H1 (cell line): ENCODE measurements around the gene TBX4. TPM values are rescaled to one million over a fixed set of nuclear protein-coding genes. Genes with fewer than 3 reads are reported as not detected.

Experiments used
- CTCF ChIA-PET: fragments of 300-600 bp; sonication (Branson Sonifier 250); formaldehyde crosslinking; loops from one replicate; lab custom pipeline; 2021; ENCODE audit not compliant: partially characterized antibody; lab: Charles Lee
- POLR2A ChIA-PET: fragments of 300-600 bp; sonication (Branson Sonifier 250); formaldehyde crosslinking; loops from one replicate; lab custom pipeline; 2021; ENCODE audit warnings: inconsistent platforms; ENCODE audit not compliant: partially characterized antibody; lab: Charles Lee
- DNase-seq, 2 experiments: peaks; one replicate each; pipeline versions ENCODE4 v3.0.0 to v3.0.0-alpha.2; 2010 to 2022; ENCODE audit warnings: low spot score in 2 of 2, low read depth in 1 of 2, mixed read lengths in 1 of 2
- FAIRE-seq: peaks from 2 replicates; lab custom pipeline; 2011; peaks lifted over from hg19 to GRCh38; lab: Jason Lieb, UNC
- H2AFZ ChIP-seq: 2 replicates; pipeline ENCODE4 v1.8.1; 2012; ENCODE audit warnings: low read length, inconsistent platforms
- H2AK5ac ChIP-seq: 2 replicates; pipeline ENCODE4 v1.6.1; 2013; ENCODE audit warnings: low read depth, low read length
- H2BK120ac ChIP-seq: replicated peaks from 2 replicates; pipeline ENCODE3; 2013; ENCODE audit warnings: low read depth, low read length, inconsistent platforms
- H2BK12ac ChIP-seq: 2 replicates; pipeline ENCODE4 v1.6.1; 2013; ENCODE audit warnings: low read depth, low read length
- H2BK15ac ChIP-seq: 2 replicates; pipeline ENCODE4 v1.6.1; 2013; ENCODE audit warnings: low read length
- H2BK20ac ChIP-seq: 2 replicates; pipeline ENCODE4 v1.6.1; 2013; ENCODE audit warnings: low read length
- H2BK5ac ChIP-seq: 2 replicates; pipeline ENCODE4 v1.6.1; 2013; ENCODE audit warnings: low read depth, low read length
- H3K14ac ChIP-seq: 2 replicates; pipeline ENCODE4 v1.6.1; 2013; ENCODE audit warnings: inconsistent platforms; ENCODE audit not compliant: insufficient read length
- H3K18ac ChIP-seq: 2 replicates; pipeline ENCODE4 v1.6.1; 2013; ENCODE audit warnings: low read length; ENCODE audit errors: extremely low read depth
- H3K23ac ChIP-seq: 2 replicates; pipeline ENCODE4 v1.6.1; 2013; ENCODE audit warnings: inconsistent platforms; ENCODE audit not compliant: insufficient read length
- H3K23me2 ChIP-seq: 2 replicates; pipeline ENCODE4 v1.6.1; 2013; ENCODE audit warnings: low read depth, low read length
- H3K27ac ChIP-seq: 2 replicates; pipeline ENCODE4 v1.6.1; 2011; ENCODE audit warnings: low read depth, low read length, inconsistent platforms
- H3K27me3 ChIP-seq, 4 experiments: replicated peaks in 1 of 4; 1 replicate in 1 of 4; 2 replicates in 3 of 4; pipeline versions ENCODE4 v1.6.1 to v1.8.1; 2011 to 2013; ENCODE audit warnings: low read length in 3 of 4, mild to moderate bottlenecking in 3 of 4, inconsistent platforms in 2 of 4, mixed read lengths in 2 of 4, moderate library complexity in 1 of 4; ENCODE audit not compliant: control insufficient read depth in 3 of 4, insufficient read depth in 3 of 4; ENCODE audit errors: extremely low read depth in 1 of 4
- H3K36me3 ChIP-seq, 4 experiments: 2 replicates each; pipeline versions ENCODE4 v1.6.1 to v1.8.1; 2011 to 2013; ENCODE audit warnings: mild to moderate bottlenecking in 4 of 4, low read length in 3 of 4, moderate library complexity in 2 of 4, control low read depth in 1 of 4, inconsistent platforms in 1 of 4; ENCODE audit not compliant: insufficient read depth in 4 of 4, control insufficient read depth in 2 of 4
- H3K4ac ChIP-seq: replicated peaks from 2 replicates; pipeline ENCODE3; 2013; ENCODE audit warnings: low read length, low read depth, mixed read lengths, inconsistent platforms; ENCODE audit not compliant: insufficient read length
- H3K4me1 ChIP-seq, 4 experiments: replicated peaks in 1 of 4; 1 replicate in 1 of 4; 2 replicates in 3 of 4; pipeline versions ENCODE4 v1.6.1 to v1.8.1; 2011 to 2013; ENCODE audit warnings: low read length in 3 of 4, inconsistent platforms in 2 of 4, mixed read lengths in 1 of 4; ENCODE audit not compliant: insufficient read depth in 4 of 4, control insufficient read depth in 3 of 4
- H3K4me2 ChIP-seq, 2 experiments: 2 replicates each; pipeline versions ENCODE4 v1.6.1 to v1.8.1; 2011 to 2013; ENCODE audit warnings: low read depth in 2 of 2, low read length in 2 of 2, control low read depth in 1 of 2, inconsistent platforms in 1 of 2, mild to moderate bottlenecking in 1 of 2; ENCODE audit not compliant: insufficient read depth in 1 of 2
- H3K4me3 ChIP-seq, 4 experiments: fragments of 200-600, 300-600 bp in 1 of 4; sonication (generic), shearing (Covaris generic), sonication (Bioruptor Twin) in 1 of 4; 2 replicates each; pipeline versions ENCODE4 v1.5.1 to v1.8.1; 2011 to 2016; ENCODE audit warnings: low read length in 4 of 4, low read depth in 3 of 4, control low read depth in 2 of 4, inconsistent platforms in 2 of 4, mild to moderate bottlenecking in 2 of 4, mixed read lengths in 1 of 4, moderate library complexity in 1 of 4; ENCODE audit not compliant: insufficient read depth in 2 of 4; ENCODE audit errors: extremely low read depth in 1 of 4
- H3K56ac ChIP-seq: replicated peaks from 2 replicates; pipeline ENCODE3; 2013; ENCODE audit warnings: low read depth, mild to moderate bottlenecking, mixed read lengths, low read length, inconsistent platforms; ENCODE audit not compliant: insufficient read length
- H3K79me1 ChIP-seq: 2 replicates; pipeline ENCODE4 v1.6.1; 2013; ENCODE audit warnings: low read depth, low read length, control low read depth
- H3K79me2 ChIP-seq, 2 experiments: 2 replicates each; pipeline versions ENCODE4 v1.6.1 to v1.8.1; 2012 to 2013; ENCODE audit warnings: low read length in 2 of 2, mild to moderate bottlenecking in 2 of 2, inconsistent platforms in 1 of 2; ENCODE audit not compliant: insufficient read depth in 2 of 2, control insufficient read depth in 1 of 2
- H3K9ac ChIP-seq, 4 experiments: replicated peaks in 1 of 4; 1 replicate in 1 of 4; 2 replicates in 3 of 4; pipeline versions ENCODE4 v1.6.1 to v1.8.1; 2011 to 2013; ENCODE audit warnings: low read depth in 3 of 4, low read length in 3 of 4, control low read depth in 2 of 4, mild to moderate bottlenecking in 2 of 4, moderate library complexity in 2 of 4, inconsistent platforms in 1 of 4; ENCODE audit errors: extremely low read depth in 1 of 4
- H3K9me3 ChIP-seq, 2 experiments: 2 replicates each; pipeline versions ENCODE4 v1.6.1 to v1.8.1; 2012 to 2013; ENCODE audit warnings: mild to moderate bottlenecking in 2 of 2, moderate library complexity in 2 of 2, control low read depth in 1 of 2, inconsistent platforms in 1 of 2, low read depth in 1 of 2, low read length in 1 of 2, mixed read lengths in 1 of 2; ENCODE audit not compliant: insufficient read depth in 2 of 2
- H4K20me1 ChIP-seq, 2 experiments: replicated peaks in 1 of 2; 2 replicates each; pipeline versions ENCODE3 to v1.8.1; 2011 to 2013; ENCODE audit warnings: inconsistent platforms in 2 of 2, low read length in 2 of 2, mild to moderate bottlenecking in 1 of 2; ENCODE audit not compliant: insufficient read depth in 2 of 2, control insufficient read depth in 1 of 2
- H4K5ac ChIP-seq: 2 replicates; pipeline ENCODE4 v1.6.1; 2013; ENCODE audit warnings: low read length, low read depth, mixed read lengths, inconsistent platforms; ENCODE audit not compliant: insufficient read length
- H4K8ac ChIP-seq: 2 replicates; pipeline ENCODE4 v1.8.0; 2013; ENCODE audit warnings: mild to moderate bottlenecking, moderate library complexity, low read length, inconsistent platforms; ENCODE audit not compliant: insufficient read depth; ENCODE audit errors: extremely low read depth
- H4K91ac ChIP-seq: replicated peaks from 2 replicates; pipeline ENCODE3; 2013; ENCODE audit warnings: low read length, mixed read lengths, inconsistent platforms; ENCODE audit not compliant: insufficient read length
- CREB1 ChIP-seq: IDR thresholded peaks from 2 replicates; pipeline ENCODE4 v1.6.1; 2012; ENCODE audit warnings: inconsistent platforms
- EP300 ChIP-seq, 2 experiments: IDR thresholded peaks; 1 replicate in 1 of 2; 2 replicates in 1 of 2; pipeline ENCODE4 v1.6.1; 2011 to 2012; ENCODE audit warnings: low read depth in 2 of 2, low read length in 2 of 2, mild to moderate bottlenecking in 2 of 2, borderline replicate concordance in 1 of 2, inconsistent platforms in 1 of 2, moderate library complexity in 1 of 2
- JUN ChIP-seq: IDR thresholded peaks from 2 replicates; pipeline ENCODE4 v1.6.1; 2011; ENCODE audit warnings: low read depth, mild to moderate bottlenecking, improper control_type of control experiment, low read length
- JUND ChIP-seq: IDR thresholded peaks from 2 replicates; pipeline ENCODE4 v1.6.1; 2011; ENCODE audit warnings: mild to moderate bottlenecking, improper control_type of control experiment, low read length
- KDM4A ChIP-seq: IDR thresholded peaks from one replicate; pipeline ENCODE4 v1.7.1; 2012; ENCODE audit warnings: low read depth, mild to moderate bottlenecking, moderate library complexity, low read length, inconsistent platforms; ENCODE audit not compliant: severe bottlenecking
- NANOG ChIP-seq: IDR thresholded peaks from 2 replicates; pipeline ENCODE4 v1.6.1; 2011; ENCODE audit warnings: low read length, low read depth, mild to moderate bottlenecking, inconsistent platforms; ENCODE audit not compliant: insufficient read depth, poor library complexity, severe bottlenecking
- POLR2A ChIP-seq, 2 experiments: IDR thresholded peaks; 1 replicate in 1 of 2; 2 replicates in 1 of 2; pipeline ENCODE4 v1.6.1; 2011; ENCODE audit warnings: low read depth in 2 of 2, low read length in 2 of 2, mild to moderate bottlenecking in 2 of 2; ENCODE audit errors: control extremely low read depth in 1 of 2
- POU5F1 ChIP-seq: IDR thresholded peaks from 2 replicates; pipeline ENCODE4 v1.6.1; 2011; ENCODE audit warnings: low read depth, mild to moderate bottlenecking, low read length, moderate library complexity
- SIRT6 ChIP-seq: IDR thresholded peaks from one replicate; pipeline ENCODE4 v1.7.1; 2012; ENCODE audit warnings: low read length, inconsistent platforms
- SP1 ChIP-seq: IDR thresholded peaks from 2 replicates; pipeline ENCODE4 v1.6.1; 2011; ENCODE audit warnings: low read depth, low read length
- SRF ChIP-seq: IDR thresholded peaks from 2 replicates; pipeline ENCODE4 v1.6.1; 2011; ENCODE audit warnings: mild to moderate bottlenecking, low read depth, low read length, moderate library complexity
- SUZ12 ChIP-seq: fragments of 200-600 bp; sonication (generic); IDR thresholded peaks from 2 replicates; pipeline ENCODE4 v1.6.1; 2012; ENCODE audit warnings: mild to moderate bottlenecking, inconsistent platforms, low read length, moderate library complexity, mixed read lengths
- TAF1 ChIP-seq: IDR thresholded peaks from 2 replicates; pipeline ENCODE4 v1.6.1; 2011; ENCODE audit warnings: mild to moderate bottlenecking, low read depth, low read length
- YY1 ChIP-seq: IDR thresholded peaks from 2 replicates; pipeline ENCODE4 v1.6.1; 2011; ENCODE audit warnings: low read depth, mild to moderate bottlenecking, low read length
- WGBS, 2 experiments: shearing (Covaris generic) in 1 of 2; methylation state at CpG; one replicate each; pipeline versions ENCODE4 v1.1.6 to v1.1.7; 2013 to 2015; ENCODE audit warnings: low lambda C conversion rate in 2 of 2, mixed read lengths in 2 of 2, inconsistent platforms in 1 of 2, low coverage in 1 of 2, missing lambda C conversion rate in 1 of 2; ENCODE audit not compliant: insufficient replicate concordance in 2 of 2, insufficient coverage in 1 of 2, insufficient read length in 1 of 2; ENCODE audit errors: extremely low coverage in 1 of 2, missing lambda C conversion rate in 1 of 2; 5-methylcytosine and 5-hydroxymethylcytosine counted together
- polyA plus RNA-seq, 7 experiments: library from polyadenylated mRNA; depleted of rRNA in 3 of 7; stranded (reverse) in 5 of 7; unstranded in 2 of 7; fragments of >200 nt in 5 of 7; fragments of 200-250 nt in 2 of 7; gene quantifications; 1 replicate in 5 of 7; 2 replicates in 1 of 7; 4 replicates in 1 of 7; pipeline versions ENCODE4 v1.2.1 to v1.2.3, GENCODE V29; 2011 to 2013; ENCODE audit warnings: missing spikeins in 2 of 7, mixed read lengths in 2 of 7
- total RNA-seq: library from RNA; stranded (reverse); fragmentation: NEBNext Ultra II Directional; extraction: Animal tissue kit (Norgen Biotek cat#: 25700); gene quantifications from 2 replicates; pipeline ENCODE4 v1.2.1, GENCODE V29; 2021
- TF ChIP-seq, protein P1 (sequence below): IDR thresholded peaks from 2 replicates; pipeline ENCODE4 v1.6.1; 2012; ENCODE audit warnings: inconsistent platforms

TBX4 gene
- total and polyA plus RNA-seq, 2 of the 8 experiments (the other 6 are each of a cell fraction or from before 2014, with no cell fraction given), result 0.02 TPM; not detected in 1

GRCh38 chr17:61469949-61470348, 17.7 kb downstream of the TBX4 start:
- POLR2A ChIA-PET, result interaction anchor here (0.6 to 1.4 kb wide), 2 partner anchors 23 to 146 kb away, joined by 3 read pairs; no protein-coding TSS in a partner anchor
- TF ChIP-seq YY1, result no peak
- no peak for TF ChIP-seq SIRT6
- TF ChIP-seq JUN, result no peak
- TF ChIP-seq TAF1, result no peak
- TF ChIP-seq, protein P1, sequence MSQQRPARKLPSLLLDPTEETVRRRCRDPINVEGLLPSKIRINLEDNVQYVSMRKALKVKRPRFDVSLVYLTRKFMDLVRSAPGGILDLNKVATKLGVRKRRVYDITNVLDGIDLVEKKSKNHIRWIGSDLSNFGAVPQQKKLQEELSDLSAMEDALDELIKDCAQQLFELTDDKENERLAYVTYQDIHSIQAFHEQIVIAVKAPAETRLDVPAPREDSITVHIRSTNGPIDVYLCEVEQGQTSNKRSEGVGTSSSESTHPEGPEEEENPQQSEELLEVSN, result no peak
- TF ChIP-seq CREB1, result no peak
- no peak for TF ChIP-seq SRF
- no peak for TF ChIP-seq KDM4A
- no peak for TF ChIP-seq SUZ12
- TF ChIP-seq SP1, result no peak
- no peak for TF ChIP-seq POU5F1
- no peak for TF ChIP-seq EP300 (IDR thresholded peaks at IDR 0.05; ENCODE audit: borderline replicate concordance in 1 of 2, low read depth in 2 of 2, low read length in 2 of 2)
- no peak for TF ChIP-seq JUND
- TF ChIP-seq NANOG, result no peak
- TF ChIP-seq POLR2A (IDR thresholded peaks at IDR 0.05; ENCODE audit: control extremely low read depth in 1 of 2, low read depth in 2 of 2, low read length in 2 of 2), result no peak

More at GRCh38 chr17:61469949-61470348, 17.7 kb downstream of the TBX4 start:
- H3K27me3 ChIP-seq, result peaks cover 7 to 36% (median 27%) of the 10 kb centered on the region in 4 experiments
- no peak overlapping the region for H3K4me3 ChIP-seq
- 93% methylated on average over 5 of the region's 5 CpGs; no CpG with 5 or more reads in 1 of the 2 experiments for WGBS, 2 experiments
- H3K9ac ChIP-seq, result no peak overlapping the region
- H4K20me1 ChIP-seq, result no peaks in the 10 kb centered on the region
- no peaks in the 10 kb centered on the region for H3K9me3 ChIP-seq
- H4K5ac ChIP-seq, result no peak overlapping the region
- FAIRE-seq (no peak), DNase-seq (no peak)
- H2AK5ac ChIP-seq, result peak overlapping the region; percentile 19; the same call in 1 of the 2 replicates
- no peak overlapping the region for H2BK5ac ChIP-seq
- H3K14ac ChIP-seq, result no peak overlapping the region
- CTCF ChIA-PET, result interaction anchor here (0.6 to 14.5 kb wide), 11 partner anchors 12 to 105 kb away, joined by 3 to 171 read pairs (median 10); partner anchors contain the start of gene TBX4
- H3K27ac ChIP-seq, result no peak overlapping the region
- H2BK12ac ChIP-seq, result no peak overlapping the region
- no peak overlapping the region for H3K18ac ChIP-seq
- H3K56ac ChIP-seq, result no peak overlapping the region
- H3K79me1 ChIP-seq, result no peaks in the 10 kb centered on the region
- H3K4me1 ChIP-seq, result peaks cover 4 to 9% (median 6%) of the 10 kb centered on the region in 4 experiments; a peak in 6 of 7 replicates
- no peak overlapping the region for H3K4ac ChIP-seq
- H3K4me2 ChIP-seq, result no peak overlapping the region
- H2BK120ac ChIP-seq, result no peak overlapping the region
- H4K8ac ChIP-seq, result no peak overlapping the region
- H2BK15ac ChIP-seq, result no peak overlapping the region
- no peak overlapping the region for H2AFZ ChIP-seq
- H3K36me3 ChIP-seq, result no peaks in the 10 kb centered on the region
- H3K79me2 ChIP-seq, result no peaks in the 10 kb centered on the region
- H3K23me2 ChIP-seq, result no peaks in the 10 kb centered on the region
- H4K91ac ChIP-seq, result no peak overlapping the region
- no peak overlapping the region for H2BK20ac ChIP-seq
- no peak overlapping the region for H3K23ac ChIP-seq
